ENCODE measurements around the gene TFDP2. TPM values are rescaled to one million over a fixed set of nuclear protein-coding genes. Genes with fewer than 3 reads are reported as not detected.
A peak's percentile ranks its signal among the peaks of the same experiment; 100 is the strongest.
"Not testable (repeated sequence)": the region's sequence is repeated elsewhere in the genome, so short reads cannot be mapped to it uniquely, and the experiment has no call there.

Gene TFDP2
- total RNA-seq, 6 experiments from 2014 or later: 17.9 to 30.9 (median 24.1) TPM

- peak in 2 of 4 donors; percentile 33 to 54 for ATAC-seq
- DNase-seq: no peak
- WGBS (ENCODE audit: insufficient coverage, low coverage, low lambda C conversion rate, missing lambda C conversion rate): 20% methylated on average over 1 of the region's 2 CpGs
Measured at GRCh38 chr3:142086581-142087090, 62.7 kb downstream of the TFDP2 start.

GRCh38 chr3:142081178-142081577, 68.2 kb downstream of the TFDP2 start:
- ATAC-seq (no peak), DNase-seq (no peak)
- no peaks in the 10 kb centered on the region for H3K27me3 ChIP-seq
- H3K9me3 ChIP-seq: no peaks in the 10 kb centered on the region
- H3K4me3 ChIP-seq: no peak overlapping the region
- intact Hi-C loops (cut with DNase I): no loop called here
- no peak for TF ChIP-seq CTCF (IDR thresholded peaks at IDR 0.05)
- no peak for TF ChIP-seq POLR2A (IDR thresholded peaks at IDR 0.05)
- H3K27ac ChIP-seq: no peak overlapping the region
- no peaks in the 10 kb centered on the region for H3K36me3 ChIP-seq
- H3K4me1 ChIP-seq: no peaks in the 10 kb centered on the region

More at GRCh38 chr3:142086581-142087090, 62.7 kb downstream of the TFDP2 start:
- Histone ChIP-seq H3K9me3 (no peaks in the 10 kb centered on the region), H3K4me3 (no peak overlapping the region), H3K27ac (no peak overlapping the region), H3K4me1 (peaks cover 0 to 8% (median 0%) of the 10 kb centered on the region in 4 donors), H3K27me3 (no peaks in the 10 kb centered on the region), H3K36me3 (no peaks in the 10 kb centered on the region)
- intact Hi-C loops (cut with DNase I): no loop called here
- TF ChIP-seq CTCF (IDR thresholded peaks at IDR 0.05) (no peak), POLR2A (IDR thresholded peaks at IDR 0.05) (no peak)

DNA sequence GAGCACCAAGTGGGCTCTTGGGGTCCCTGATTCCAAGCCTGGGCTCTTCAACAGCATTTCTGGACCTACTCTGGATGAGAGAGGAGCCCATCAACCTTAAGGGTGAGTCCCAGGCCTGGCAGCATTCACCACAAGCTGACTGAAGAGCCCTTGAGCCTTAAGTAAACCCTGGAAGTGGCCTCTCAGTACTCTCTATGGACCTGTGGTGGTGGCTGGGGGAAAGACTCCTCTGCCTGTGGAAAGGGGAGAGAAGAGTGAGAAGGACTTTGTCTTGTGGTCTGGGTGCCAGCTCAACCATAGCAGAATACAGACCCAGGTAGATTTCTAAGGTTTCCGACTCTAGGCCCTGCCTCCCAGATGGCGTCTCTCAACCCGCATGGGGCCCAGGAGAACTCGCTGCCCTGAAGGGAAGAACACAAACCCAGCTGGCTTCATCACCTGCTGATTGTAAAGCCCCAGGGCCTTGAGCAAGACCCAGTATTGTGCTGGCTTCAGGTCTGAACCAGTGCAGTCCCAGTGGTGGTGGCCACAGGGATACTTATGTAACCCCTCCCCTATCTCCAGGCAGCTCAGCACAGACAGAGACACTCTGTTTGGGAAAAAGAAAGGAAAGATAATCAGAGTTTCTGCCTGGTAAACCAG, 71.4 kb downstream of the TFDP2 start:
- intact Hi-C loops (cut with DNase I): no loop called here
- DNase-seq: no peak
- Histone ChIP-seq H3K9me3 (no peaks in the 10 kb centered on the region), H3K27ac (no peak overlapping the region), H3K4me3 (no peak overlapping the region), H3K4me1 (no peaks in the 10 kb centered on the region), H3K27me3 (no peaks in the 10 kb centered on the region), H3K36me3 (no peaks in the 10 kb centered on the region)
- ATAC-seq: no peak
- TF ChIP-seq CTCF (IDR thresholded peaks at IDR 0.05) (no peak), POLR2A (IDR thresholded peaks at IDR 0.05) (no peak)
- no CpG with 5 or more reads among the region's 4 CpGs for WGBS (ENCODE audit: insufficient coverage, low coverage, low lambda C conversion rate, missing lambda C conversion rate)

DNA sequence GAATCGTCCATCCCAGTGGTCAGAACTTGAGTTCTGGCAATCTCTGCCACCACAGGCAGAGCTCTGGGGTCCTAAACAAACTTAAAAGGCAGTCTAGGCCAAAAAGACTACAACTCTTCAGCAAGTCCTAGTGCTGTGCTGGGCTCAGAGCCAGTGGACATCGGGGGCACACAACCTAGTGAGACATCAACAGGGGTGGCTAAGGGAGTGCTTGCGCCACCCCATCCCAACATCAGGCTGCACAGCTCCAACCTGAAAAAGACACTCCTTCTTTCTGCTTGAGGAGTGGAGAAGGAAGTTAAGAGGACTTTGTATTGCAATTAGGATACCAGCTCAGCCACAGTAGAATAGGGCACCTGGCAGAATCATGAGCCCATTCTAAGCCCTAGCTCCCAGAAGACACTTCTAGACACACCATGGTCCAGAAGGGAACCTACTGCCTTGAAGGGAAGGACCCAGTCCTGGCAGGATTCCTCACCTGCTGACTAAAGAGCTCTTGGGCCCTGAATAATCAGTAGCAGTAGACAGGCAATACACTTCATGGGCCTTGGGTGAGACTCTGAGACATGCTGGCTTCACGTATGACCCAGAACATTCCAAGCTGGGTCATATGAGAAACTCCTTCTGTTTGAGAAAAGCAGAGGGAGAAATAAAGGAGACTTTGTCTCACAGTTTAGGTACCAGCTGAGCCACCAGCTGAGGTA, 72.0 kb downstream of the TFDP2 start:
- Histone ChIP-seq H3K4me3 (no peak overlapping the region), H3K9me3 (no peaks in the 10 kb centered on the region), H3K27me3 (no peaks in the 10 kb centered on the region), H3K27ac (no peak overlapping the region), H3K36me3 (no peaks in the 10 kb centered on the region), H3K4me1 (no peaks in the 10 kb centered on the region)
- intact Hi-C loops (cut with DNase I): no loop called here
- DNase-seq: no peak
- TF ChIP-seq CTCF (IDR thresholded peaks at IDR 0.05): no peak
- no peak for TF ChIP-seq POLR2A (IDR thresholded peaks at IDR 0.05)
- no CpG with 5 or more reads among the region's 4 CpGs for WGBS (ENCODE audit: insufficient coverage, low coverage, low lambda C conversion rate, missing lambda C conversion rate)
- ATAC-seq: no peak

DNA sequence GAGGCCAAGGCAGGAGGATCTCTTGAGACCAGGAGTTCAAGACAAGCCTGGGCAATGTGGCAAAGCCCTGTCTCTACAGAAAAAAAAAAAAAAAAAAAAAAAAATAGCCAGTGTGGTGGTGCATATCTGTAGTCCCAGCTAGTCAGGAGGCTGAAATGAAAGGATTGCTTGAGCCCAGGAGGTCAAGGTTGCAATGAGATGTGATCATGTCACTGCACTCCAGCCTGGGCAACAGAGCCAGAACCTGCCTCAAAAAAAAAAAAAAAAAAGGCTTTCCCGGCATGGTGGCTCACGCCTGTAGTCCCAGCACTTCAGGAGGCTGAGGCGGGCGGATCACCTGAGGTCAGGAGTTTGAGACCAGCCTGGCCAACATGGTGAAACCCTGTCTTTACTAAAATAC, 73.7 kb downstream of the TFDP2 start:
- H3K27me3 ChIP-seq; H3K9me3 ChIP-seq; H3K4me3 ChIP-seq; ATAC-seq; DNase-seq; H3K4me1 ChIP-seq; intact Hi-C loops (cut with DNase I); H3K27ac ChIP-seq; H3K36me3 ChIP-seq: not testable (repeated sequence)
- WGBS (ENCODE audit: insufficient coverage, low coverage, low lambda C conversion rate, missing lambda C conversion rate): 100% methylated on average over 4 of the region's 4 CpGs
